HG02571 (cell line): ENCODE data around the gene PPP1R10.

Experiments
- ATAC-seq: cut with Tn5 transposase; IDR thresholded peaks from one replicate; pipeline ENCODE4 v1.9.1; 2021; ENCODE audit warnings: mild to moderate bottlenecking, moderate library complexity; ENCODE audit not compliant: unreplicated experiment

Gene PPP1R10

DNA sequence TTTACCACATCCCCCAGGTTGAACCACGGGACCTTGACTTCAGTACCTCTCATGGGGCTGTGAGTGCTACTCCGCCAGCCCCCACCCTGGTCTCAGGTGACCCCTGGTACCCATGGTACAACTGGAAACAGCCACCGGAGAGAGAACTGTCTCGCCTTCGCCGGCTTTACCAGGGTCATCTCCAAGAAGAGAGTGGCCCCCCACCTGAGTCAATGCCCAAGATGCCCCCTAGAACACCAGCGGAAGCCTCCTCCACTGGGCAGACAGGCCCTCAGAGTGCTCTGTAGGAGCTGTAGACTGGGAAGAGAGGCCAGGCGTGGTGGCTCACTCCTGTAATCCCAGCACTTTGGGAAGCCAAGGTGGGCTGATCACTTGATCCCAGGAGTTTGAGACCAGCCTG, 8.5 kb upstream of the PPP1R10 start:
- ATAC-seq: no peak

DNA sequence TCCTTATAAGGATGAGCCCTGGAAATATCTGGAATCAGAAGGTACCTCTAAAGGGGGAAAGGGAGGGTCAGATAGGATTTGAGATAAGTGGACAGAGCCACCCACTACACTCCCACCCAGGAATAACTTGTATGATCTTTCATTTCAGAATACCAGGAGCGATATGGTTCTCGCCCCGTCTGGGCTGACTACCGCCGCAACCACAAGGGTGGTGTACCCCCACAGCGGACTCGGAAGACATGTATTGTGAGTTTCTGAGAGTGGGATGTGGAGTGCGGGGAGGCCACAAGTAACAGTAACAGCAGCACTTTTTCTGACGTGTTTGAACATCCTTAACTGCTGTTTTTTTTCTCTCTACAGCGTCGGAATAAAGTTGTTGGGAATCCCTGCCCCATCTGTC, 2.5 kb upstream of the PPP1R10 start:
- no peak for ATAC-seq

DNA sequence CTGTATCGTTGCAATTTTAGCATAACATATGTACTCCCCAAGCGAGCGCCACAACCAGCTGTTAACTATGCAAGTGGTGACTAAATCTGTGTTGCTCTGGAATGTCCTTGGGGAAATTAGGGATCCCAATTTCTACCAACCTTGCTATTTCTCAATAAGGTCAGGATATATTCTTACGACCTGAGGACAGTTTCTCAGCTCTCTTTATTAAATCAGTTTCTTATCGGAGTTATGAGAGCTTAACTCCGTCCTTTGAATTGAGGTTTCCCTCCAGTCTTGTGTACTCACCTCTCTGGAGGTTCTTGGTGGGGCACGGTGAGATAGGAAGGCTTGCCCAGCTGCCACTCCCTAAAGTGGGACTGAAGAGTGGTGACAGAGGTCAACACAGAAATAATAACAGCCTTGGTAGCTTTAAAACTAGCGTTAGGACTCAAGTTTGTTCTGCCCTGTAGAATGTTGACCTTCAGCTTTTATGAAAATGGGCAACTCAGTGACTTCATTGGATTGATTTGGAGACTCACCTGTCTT, 1.3 kb upstream of the PPP1R10 start:
- no peak for ATAC-seq

DNA sequence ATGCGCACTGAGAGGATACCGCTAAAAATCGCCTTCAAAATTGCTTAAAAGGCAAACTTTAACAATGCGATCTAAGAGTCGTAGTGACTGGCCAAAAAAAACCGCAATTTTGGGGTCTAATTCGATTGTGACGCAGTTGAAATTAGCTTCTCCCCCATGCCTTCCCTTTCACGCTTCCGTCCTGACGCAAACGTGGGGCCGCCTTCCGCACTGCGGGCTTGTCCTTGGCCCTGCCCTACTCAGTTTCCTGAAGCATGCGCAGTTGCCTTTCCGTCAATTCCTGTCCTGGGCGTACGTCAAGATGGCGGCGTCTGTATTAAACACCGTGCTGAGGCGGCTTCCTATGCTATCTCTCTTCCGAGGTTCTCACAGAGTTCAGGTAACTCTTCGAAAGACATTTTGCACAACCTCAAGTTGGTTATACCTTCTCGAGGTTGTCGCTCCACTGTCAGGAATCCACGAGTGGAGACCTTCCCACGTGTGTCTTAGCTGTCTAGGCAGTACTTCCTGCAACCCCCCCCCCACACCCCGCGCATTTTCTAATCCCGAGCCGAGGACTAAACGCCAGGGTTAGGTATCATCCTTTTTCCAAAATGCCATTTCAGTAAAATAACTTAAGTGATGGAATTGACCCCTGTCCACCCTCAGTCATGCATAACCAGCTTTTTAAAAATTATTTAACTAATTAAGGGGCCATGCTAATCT, 674 bp upstream of the PPP1R10 start, which contains the start of gene MRPS18B:
Gene MRPS18B (plus strand): TSS at position 276 of the 705 bp plus-strand sequence. CDS start 26 bp downstream, at position 302.
- peak; percentile 69 for ATAC-seq

DNA sequence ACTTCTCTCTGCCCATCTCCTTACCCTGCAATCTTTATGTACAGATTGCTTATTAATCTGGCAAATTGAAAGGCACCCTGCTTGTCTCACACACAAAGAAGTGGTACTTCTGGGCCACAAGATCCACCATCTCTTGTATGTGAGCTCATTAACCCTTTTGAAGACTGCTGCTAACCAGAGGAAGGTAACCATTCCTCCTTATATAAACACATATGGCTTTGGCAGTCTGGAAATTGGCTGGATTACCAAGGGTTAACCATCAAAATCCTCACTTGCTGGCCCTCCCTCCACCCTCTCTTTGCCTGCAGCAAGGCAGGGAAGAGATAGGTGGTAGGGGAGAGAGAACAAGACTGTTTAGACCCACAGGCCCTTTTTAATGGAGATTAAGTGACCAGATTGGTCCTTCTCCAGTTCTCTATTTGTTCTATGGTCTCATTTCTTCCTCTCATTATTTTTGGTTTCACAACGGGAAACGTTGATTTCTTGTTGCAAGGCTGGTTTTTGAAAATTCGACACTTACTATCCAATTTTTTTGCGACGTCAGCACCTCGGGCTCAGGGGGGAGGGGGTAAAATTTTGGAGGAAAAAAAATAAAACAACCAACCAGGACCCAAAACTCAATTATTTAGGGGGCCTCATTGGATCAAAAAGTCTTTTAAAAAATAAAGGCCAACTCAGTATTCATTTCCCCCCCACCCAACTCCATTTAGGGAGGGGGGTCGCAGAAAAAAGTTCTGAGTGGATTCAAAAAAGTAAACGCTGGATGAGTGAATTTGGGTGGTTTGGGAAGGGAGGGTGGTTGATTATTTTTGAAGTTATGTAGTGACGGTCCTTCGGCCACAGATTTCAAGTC, 859 bp downstream of the PPP1R10 start:
- ATAC-seq: no peak

DNA sequence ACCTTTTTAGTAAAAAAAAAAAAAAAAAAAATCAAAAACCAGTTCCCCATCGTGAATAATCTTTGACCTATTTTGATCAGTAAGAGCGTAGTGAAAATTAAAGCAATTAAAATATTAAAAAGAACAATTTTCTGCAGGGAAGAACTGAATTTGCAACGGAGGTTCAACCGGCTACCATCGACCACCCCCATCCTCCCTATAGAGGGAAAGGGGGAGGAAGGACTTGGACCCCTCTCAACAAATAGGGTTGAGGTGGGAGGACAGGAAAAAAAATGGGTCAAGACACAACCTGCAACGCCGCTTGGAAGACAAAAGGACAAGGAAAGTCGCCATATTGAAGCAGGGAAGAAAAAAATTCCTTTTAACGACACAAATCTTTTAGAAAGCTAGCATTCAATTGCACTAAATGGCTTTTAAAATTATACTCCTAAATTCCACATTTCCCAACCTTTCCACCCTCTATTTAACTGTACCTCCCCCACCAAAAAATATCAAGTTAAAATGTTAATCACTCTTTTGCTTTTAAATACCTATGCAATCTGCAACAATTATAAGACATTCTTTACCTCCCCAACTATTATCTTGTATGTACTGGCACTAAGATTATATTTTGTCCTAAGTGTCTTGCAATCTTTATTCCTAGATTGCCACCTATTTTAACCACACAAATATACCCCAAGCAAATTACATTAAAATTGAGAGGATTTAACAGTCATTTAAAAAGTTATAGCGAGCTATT, 1.7 kb downstream of the PPP1R10 start:
- no peak for ATAC-seq

DNA sequence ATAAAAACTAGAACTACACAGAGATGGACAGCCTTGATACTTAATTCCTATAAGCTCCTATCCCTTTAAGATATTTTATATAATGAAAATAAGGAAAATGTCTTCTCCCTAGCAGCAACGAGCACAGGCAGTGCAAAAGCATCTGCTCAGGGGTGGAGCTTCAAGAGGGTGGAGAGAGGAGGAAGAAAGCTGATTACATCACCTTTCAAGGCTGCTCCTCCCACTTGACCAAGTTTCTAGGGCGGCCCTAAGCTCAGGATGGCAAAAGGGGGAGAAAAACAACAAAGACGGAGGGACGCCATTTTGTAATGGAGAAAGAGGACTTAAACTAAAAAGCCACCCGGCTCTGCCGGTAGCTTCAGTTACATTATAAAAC, 2.2 kb downstream of the PPP1R10 start:
- peak; percentile 29 for ATAC-seq

DNA sequence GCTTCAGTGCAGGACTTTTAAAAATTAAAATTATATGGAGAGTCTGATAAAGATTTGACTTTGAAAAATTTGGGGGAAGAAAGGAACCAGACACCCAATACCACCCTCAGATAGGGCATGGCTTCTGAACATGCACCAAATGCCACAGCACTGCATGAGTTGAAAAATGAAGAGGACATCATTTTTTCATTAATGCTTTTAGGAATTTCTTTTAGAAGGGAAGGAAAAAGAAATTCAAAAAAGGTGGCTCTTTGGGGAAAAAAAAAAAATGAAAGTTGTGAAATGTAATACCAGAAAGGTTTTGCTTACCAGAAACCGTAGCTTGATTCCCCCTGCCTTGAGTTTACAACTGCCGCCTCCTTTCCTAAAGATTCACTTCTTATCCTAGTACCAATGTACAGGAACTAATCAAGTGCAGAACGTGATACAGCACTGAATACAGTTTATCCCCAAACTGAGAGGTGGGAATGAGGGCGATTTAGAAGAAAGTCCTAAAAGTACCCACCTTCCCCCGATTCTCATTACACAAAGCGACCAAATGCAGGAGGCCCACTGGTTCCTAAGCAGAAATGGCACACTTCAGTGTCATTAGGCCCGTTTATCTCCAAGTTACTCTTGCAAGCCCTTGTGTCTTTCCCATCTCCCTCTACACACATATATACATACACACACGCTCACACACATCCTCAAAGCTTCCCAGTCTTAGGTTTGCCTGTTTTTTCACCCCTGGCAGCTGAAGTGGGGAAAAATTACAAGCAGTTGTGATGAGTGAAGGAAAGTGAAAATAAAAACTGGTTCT, 2.8 kb downstream of the PPP1R10 start:
- no peak for ATAC-seq

DNA sequence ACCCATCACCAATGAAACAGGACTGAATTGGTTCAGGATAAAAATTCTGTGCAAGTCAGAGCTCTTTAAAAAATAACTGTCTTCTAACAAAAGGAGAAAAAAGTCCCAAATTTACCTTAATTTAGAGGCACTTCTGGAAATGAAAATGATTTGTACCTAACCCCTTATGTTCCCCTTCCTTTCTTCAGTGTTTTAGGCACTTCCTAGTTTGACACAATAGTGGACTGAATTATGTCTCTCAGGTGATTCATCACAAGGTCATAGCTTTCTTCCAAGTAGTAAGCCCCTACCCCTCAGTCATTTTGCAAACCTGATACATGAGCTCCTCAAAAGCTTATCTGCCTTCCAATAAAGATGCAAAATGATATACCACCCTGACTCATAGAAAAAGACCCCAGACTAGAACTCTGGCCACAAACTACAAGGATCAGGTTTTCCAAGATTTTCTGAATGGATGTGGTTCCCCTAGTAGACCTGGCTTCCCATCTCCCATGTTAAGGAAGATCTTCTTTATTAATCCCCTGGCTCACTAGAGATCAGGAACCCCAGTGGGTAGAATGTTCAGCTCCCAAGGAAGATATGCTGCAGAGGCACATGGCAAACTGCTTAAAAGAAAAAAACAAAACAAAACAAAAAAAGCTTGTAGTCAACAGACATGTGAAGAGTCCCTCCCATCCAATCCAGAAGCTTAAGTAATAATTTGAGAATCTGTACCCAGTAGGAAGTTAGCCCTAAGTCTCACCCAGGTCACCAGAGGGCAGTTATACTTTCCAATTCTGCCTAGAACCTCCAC, 3.6 kb downstream of the PPP1R10 start:
- no peak for ATAC-seq

DNA sequence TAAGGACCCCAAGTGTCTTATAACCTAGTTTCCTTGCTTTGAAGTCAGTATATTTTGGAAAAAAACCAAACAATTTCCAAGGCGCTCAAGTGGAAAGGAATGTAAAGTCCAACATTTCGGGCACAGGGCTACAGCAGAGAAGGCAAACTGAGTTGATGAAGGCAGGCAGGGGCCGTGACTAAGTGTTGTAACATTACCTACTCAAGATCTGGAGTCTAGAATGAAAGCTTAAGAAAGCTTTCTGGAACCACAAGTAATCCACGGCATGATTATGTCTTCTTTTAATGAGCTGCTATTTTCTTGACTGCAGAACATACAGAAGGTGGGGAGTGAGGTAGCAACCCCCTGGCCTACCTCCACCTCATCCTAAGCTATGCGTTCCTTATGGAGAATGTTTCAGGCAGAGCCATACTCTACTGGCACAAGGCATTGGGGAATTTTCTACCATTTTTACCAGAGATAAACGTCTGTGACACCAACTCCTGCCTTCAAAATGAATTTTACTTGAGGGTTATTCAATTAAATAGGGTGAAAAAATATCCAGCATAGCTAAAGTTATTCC, 4.3 kb downstream of the PPP1R10 start:
- no peak for ATAC-seq

DNA sequence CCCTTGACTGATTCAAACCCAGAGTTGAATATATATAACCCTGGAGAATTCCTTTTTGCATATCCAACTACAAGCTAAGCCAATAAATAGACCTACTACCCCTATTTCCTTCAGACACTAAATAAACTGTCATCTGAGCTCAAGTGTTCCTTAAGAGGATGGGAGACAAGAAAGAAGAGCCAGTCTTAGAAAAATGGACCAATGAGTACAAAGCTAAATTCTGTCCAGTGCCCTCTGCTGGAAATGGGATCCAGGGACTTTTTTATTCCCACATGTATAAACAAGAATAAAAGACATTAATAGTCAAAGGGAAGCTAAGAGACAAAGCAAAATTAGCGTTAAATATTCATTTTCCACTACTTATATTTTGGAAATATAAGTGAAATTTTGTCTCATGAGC, 4.8 kb downstream of the PPP1R10 start:
- no peak for ATAC-seq

DNA sequence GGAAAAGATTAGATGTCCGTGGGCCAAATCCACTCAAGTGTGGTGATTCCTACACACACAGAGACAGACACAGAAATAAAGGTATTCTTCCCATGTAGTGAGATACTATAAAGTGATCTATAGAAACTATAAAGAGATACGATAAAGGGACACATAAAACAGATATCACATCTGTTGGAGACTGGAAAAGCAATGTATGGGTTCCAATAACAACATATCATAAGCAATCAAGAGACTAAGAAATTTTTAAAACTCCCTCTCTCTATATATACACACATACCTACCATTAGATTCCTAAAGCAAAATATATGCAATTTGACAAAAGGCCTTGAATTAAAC, 5.2 kb downstream of the PPP1R10 start:
- no peak for ATAC-seq

DNA sequence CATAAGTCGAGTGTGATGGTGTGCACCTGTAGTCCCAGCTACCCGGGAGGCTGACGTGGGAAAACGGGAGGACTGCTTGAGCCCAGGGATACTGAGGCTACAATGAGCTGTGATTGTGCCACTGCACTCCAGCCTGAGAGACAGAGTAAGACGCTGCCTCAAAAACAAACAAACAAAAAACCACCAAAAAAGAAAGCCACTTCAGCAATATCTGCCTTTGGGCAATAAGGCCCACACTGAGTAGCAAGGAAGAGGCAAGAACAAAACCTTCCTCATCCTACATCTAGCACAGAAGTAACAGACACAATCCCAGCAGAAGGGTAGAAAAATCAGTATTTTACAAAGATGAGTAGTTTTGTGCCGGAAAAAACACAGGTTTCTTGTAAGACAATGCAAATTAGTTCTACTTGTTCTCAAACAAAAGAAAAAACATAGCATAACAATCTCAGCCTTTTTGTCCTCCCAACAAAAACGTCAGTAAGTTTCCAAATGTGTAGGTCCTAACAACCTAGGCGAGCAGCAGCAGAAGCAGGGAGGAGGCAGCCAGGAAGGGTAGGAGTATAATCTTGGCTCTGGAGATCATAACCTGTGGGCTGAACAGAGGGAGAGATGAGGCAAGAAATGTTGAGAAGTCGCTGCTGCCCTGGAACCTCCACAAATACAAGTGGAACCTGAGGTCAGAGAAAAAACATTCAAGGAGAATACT, 5.7 kb downstream of the PPP1R10 start:
- no peak for ATAC-seq

DNA sequence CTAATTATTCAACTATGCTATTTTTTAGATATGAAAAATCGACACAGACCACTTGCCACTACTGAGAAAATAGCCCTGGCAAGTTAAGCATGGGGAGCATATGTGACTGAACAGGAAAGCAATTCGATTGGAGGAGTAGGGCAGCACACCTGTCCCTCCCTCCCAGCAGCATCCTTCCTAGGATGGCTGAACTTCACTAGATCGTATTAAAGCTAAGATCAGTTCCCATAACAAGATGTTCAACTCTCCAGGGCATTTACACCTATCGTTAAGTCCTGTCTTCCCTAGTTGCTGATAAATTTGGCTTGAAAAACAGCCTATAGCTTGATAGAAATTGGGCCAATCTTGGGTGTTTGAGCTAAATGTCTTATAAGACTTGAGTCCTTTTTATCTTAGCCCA, 7.0 kb downstream of the PPP1R10 start:
- no peak for ATAC-seq

DNA sequence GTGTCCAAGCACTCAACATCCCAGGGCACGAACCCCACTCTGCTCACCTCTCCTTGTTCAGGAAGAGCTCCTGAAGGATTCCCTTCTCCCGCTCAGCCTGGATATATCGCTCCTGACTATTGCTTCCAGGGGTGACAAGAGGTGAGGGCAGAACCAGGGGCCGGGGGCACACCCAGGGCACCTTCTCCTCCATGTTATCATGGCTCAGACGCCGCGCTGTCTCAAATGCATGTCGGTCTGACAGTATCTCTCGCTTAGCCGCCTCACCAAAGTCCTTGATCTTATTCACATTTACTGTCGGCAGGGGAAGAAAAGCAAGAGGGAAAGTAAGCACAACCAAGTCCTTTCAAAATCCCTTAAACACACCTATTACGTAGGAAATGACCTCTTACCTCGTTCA, 13.1 kb downstream of the PPP1R10 start:
- ATAC-seq: no peak

DNA sequence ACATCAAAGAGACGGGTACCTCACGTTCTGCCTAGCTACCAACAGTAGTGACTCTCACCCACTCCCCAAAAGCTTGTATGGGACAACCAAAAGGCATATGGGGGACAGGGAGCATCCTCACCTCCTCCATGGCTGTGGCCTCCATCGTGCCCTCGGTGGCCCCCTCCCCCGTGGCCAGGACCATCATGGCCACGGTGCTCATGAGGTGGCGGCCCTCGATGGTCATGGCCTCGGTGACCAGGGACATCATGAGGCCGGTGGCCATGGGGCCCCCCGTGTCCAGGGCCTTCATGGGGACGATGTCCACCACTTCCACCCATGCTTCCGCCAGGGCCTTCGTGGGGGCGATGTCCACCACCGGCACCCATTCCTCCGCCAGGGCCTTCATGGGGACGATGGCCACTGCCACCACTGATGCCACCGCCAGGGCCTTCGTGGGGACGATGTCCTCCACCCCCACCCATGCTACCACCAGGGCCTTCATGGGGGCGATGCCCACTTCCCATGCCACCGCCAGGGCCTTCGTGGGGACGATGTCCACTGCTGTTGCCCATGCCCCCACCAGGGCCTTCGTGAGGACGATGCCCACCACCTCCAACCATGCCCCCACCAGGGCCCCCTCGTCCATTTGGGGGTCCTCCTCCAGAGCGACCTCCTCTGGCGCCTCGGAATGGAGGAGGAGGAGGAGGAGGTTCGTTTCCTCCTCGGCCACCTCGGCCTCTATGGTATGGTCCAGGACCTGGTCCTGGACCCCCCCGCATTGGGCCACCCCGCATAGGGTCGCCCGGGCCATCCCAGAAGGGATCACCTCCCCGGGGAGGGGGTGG, 15.0 kb downstream of the PPP1R10 start:
- ATAC-seq: no peak

DNA sequence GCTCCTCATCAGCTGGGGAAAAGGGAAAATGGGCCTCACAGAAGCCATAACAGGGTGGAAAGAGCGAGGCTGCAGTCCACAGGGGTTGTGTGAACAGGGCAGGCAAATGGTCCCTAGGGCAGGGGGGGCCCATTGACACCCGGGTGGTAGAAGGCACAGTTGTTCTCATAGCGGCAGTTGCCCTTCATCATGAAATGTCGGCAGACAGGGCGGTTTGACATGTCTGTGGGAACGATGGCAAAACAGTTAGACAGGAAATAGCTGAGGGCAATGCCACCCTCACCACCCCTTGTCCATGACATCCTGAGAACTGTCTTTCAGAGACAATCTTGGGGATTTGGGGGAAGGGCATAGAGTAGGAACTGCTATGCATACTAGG, 15.6 kb downstream of the PPP1R10 start:
- no peak for ATAC-seq

DNA sequence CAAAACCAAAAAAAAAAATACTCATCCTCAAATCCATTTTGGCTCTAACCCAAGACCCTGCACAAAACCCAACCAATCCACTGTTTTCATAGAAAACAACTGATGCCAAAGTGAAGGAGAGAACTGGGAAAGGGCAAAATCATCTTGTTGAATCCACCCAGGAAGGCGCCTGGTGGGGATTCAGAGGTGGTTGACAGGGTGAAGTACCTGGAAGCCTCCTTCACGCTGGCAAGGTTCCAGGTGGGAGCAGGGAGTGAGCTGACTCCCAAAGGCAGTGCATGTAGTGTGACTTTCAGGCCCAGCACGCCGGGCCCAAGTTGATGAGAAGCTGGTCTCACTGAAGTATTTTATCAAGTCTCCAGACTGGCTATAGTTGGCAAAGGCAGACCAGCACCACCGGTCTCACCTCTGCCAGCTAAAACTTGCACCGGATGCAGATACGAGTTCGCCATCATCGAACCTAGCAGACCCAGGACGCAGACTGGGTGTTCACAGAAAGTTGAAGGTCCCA, 16.5 kb downstream of the PPP1R10 start:
- ATAC-seq: no peak
